ENCODE data around the gene DENND1B.

DENND1B gene

DNA sequence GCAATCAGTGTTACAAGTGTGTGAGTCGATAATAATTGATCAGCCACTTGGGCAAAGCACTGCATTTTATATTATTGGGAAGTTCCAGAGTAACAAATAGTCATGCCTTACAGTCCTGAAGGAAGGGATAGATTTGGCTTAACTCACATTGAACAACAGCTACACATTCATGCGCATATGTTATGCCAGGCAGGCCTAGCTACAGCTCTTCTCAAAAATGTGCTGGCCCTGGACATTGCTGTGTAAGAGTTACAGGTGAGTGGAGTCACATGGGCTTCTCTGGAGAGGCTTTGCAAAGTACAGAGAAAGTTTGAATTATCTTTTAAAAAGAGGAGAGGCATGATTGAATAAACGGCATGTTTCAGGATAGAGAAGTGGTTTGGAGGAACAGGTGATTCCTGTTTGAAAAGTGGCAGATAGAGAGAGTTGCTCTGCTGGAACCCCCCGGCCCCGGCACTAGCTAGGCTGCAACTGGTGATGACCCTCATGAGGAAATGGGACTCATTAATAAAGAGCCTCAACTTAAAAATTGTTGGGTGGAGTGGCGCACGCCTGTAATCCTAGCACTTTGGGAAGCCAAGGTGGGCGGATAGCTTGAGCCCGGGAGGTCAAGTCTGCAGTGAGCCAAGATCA is 306.6 kb downstream of the DENND1B start:
- no peak overlapping the region for H3K4me2 ChIP-seq (ENCODE audit: low read length)
- H3K27me3 ChIP-seq (ENCODE audit: low read depth, low read length), result no peaks in the 10 kb centered on the region
- no peak for TF ChIP-seq EZH2phosphoT487 (IDR thresholded peaks at IDR 0.05; ENCODE audit: low read depth)
- no peak for TF ChIP-seq CTCF (IDR thresholded peaks at IDR 0.05; ENCODE audit: low read depth, low read length)

DNA sequence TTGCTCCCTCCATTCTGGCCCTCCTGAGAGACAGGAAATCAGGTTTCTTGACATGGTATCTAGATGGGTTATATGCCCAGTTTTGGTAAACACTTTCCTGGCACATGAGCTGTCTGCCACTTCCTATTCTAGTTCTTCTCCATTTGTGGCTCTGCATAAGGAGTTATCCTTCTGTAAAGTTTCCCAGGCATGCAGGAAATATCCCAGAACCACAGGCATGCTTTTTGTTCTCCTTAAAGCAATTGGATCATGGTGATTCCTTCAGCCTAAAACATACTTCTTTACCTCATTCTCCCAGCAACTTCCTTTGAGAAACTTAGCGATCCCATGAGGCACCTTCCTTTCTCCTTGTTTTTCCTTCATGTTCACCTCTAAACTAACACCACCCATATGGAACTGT is 307.4 kb downstream of the DENND1B start:
- Histone ChIP-seq H3K36me3 (replicated peaks; ENCODE audit: low read depth, low read length) (no peaks in the 10 kb centered on the region), H2AFZ (ENCODE audit: low read depth, low read length) (no peak overlapping the region), H4K20me1 (ENCODE audit: insufficient read depth, low read length) (no peaks in the 10 kb centered on the region), H3K27me3 (ENCODE audit: low read depth, low read length) (no peaks in the 10 kb centered on the region), H3K27ac (ENCODE audit: low read length) (no peak overlapping the region), H3K9ac (ENCODE audit: low read length) (no peak overlapping the region), H3K4me2 (ENCODE audit: low read length) (no peak overlapping the region), H3K79me2 (ENCODE audit: low read length) (no peaks in the 10 kb centered on the region), H3K4me1 (ENCODE audit: low read length) (no peaks in the 10 kb centered on the region), H3K4me3 (ENCODE audit: low read length) (no peak overlapping the region), H3K9me3 (ENCODE audit: insufficient read depth, low read length) (no peaks in the 10 kb centered on the region)
- TF ChIP-seq CTCF (IDR thresholded peaks at IDR 0.05; ENCODE audit: low read depth, low read length) (no peak), EZH2phosphoT487 (IDR thresholded peaks at IDR 0.05; ENCODE audit: low read depth) (no peak)

More for the DNA sequence above, 306.6 kb downstream of the DENND1B start:
- Histone ChIP-seq H2AFZ (ENCODE audit: low read depth, low read length) (no peak overlapping the region), H3K4me3 (ENCODE audit: low read length) (no peak overlapping the region), H3K36me3 (replicated peaks; ENCODE audit: low read depth, low read length) (no peaks in the 10 kb centered on the region), H3K79me2 (ENCODE audit: low read length) (no peaks in the 10 kb centered on the region), H3K27ac (ENCODE audit: low read length) (no peak overlapping the region), H4K20me1 (ENCODE audit: insufficient read depth, low read length) (no peaks in the 10 kb centered on the region), H3K9me3 (ENCODE audit: insufficient read depth, low read length) (no peaks in the 10 kb centered on the region), H3K4me1 (ENCODE audit: low read length) (no peaks in the 10 kb centered on the region), H3K9ac (ENCODE audit: low read length) (no peak overlapping the region)

GRCh38 chr1:197466813-197467212 is 308.5 kb downstream of the DENND1B start:
- H3K4me2 ChIP-seq (ENCODE audit: low read length), result no peak overlapping the region
- no peaks in the 10 kb centered on the region for H3K36me3 ChIP-seq (replicated peaks; ENCODE audit: low read depth, low read length)
- H3K27me3 ChIP-seq (ENCODE audit: low read depth, low read length), result no peaks in the 10 kb centered on the region
- H3K4me3 ChIP-seq (ENCODE audit: low read length), result no peak overlapping the region
- no peaks in the 10 kb centered on the region for H3K79me2 ChIP-seq (ENCODE audit: low read length)
- H3K9ac ChIP-seq (ENCODE audit: low read length), result no peak overlapping the region
- TF ChIP-seq EZH2phosphoT487 (IDR thresholded peaks at IDR 0.05; ENCODE audit: low read depth) (no peak), CTCF (IDR thresholded peaks at IDR 0.05; ENCODE audit: low read depth, low read length) (no peak)
- H3K27ac ChIP-seq (ENCODE audit: low read length), result no peak overlapping the region
- H4K20me1 ChIP-seq (ENCODE audit: insufficient read depth, low read length), result no peaks in the 10 kb centered on the region
- H2AFZ ChIP-seq (ENCODE audit: low read depth, low read length), result no peak overlapping the region
- no peaks in the 10 kb centered on the region for H3K9me3 ChIP-seq (ENCODE audit: insufficient read depth, low read length)
- H3K4me1 ChIP-seq (ENCODE audit: low read length), result no peaks in the 10 kb centered on the region

- Histone ChIP-seq H3K79me2 (ENCODE audit: low read length) (no peaks in the 10 kb centered on the region), H3K9me3 (ENCODE audit: insufficient read depth, low read length) (no peaks in the 10 kb centered on the region), H3K9ac (ENCODE audit: low read length) (no peak overlapping the region), H3K4me3 (ENCODE audit: low read length) (no peak overlapping the region), H3K36me3 (replicated peaks; ENCODE audit: low read depth, low read length) (no peaks in the 10 kb centered on the region), H2AFZ (ENCODE audit: low read depth, low read length) (no peak overlapping the region), H3K27me3 (ENCODE audit: low read depth, low read length) (no peaks in the 10 kb centered on the region), H4K20me1 (ENCODE audit: insufficient read depth, low read length) (no peaks in the 10 kb centered on the region), H3K4me2 (ENCODE audit: low read length) (no peak overlapping the region), H3K4me1 (ENCODE audit: low read length) (no peaks in the 10 kb centered on the region), H3K27ac (ENCODE audit: low read length) (no peak overlapping the region)
- no peak for TF ChIP-seq CTCF (IDR thresholded peaks at IDR 0.05; ENCODE audit: low read depth, low read length)
Observed at GRCh38 chr1:197465528-197466327, 309.6 kb downstream of the DENND1B start.

Data from OCI-LY3 (cell line).